ENCODE measurements around the gene AIMP1. TPM values are rescaled to one million over a fixed set of nuclear protein-coding genes. Genes with fewer than 3 reads are reported as not detected.

Gene AIMP1
- polyA plus RNA-seq, 4 donors, result 34.4 to 59.7 (median 37.4) TPM

DNA sequence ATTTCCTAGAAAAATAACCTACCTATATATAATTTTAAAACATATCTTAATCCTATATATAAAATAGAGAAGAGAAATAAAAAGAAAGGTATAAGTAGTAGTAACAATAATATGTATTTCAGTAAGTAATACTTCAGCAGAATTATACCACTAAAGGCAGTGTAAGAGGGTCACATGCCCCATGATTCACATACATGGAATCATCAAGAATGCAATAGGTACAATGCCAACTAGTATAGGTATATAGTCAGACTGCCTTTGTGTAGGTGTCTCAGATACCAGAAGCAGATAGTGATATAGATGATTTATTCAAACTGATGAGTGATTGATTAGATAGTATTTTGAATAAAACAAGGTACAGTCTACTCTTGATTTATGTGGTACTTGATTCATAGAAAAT, 9.4 kb downstream of the AIMP1 start:
- DNase-seq (no peak), FAIRE-seq (no peak)
- no peaks in the 10 kb centered on the region for H3K27me3 ChIP-seq (ENCODE audit: control insufficient read depth in 3 of 3, insufficient read depth in 3 of 3, low read length in 3 of 3)
- H3K27ac ChIP-seq (ENCODE audit: low read depth in 1 of 3, low read length in 2 of 3), result no peak overlapping the region
- no peak overlapping the region for H3K4me3 ChIP-seq (ENCODE audit: low read depth in 1 of 3, low read length in 3 of 3)
- no peaks in the 10 kb centered on the region for H3K4me1 ChIP-seq (ENCODE audit: control insufficient read depth in 3 of 3, insufficient read depth in 2 of 3, low read depth in 1 of 3, low read length in 2 of 3)
- peaks cover 0 to 15% (median 5%) of the 10 kb centered on the region in 3 donors for H3K36me3 ChIP-seq (ENCODE audit: control insufficient read depth in 3 of 3, insufficient read depth in 2 of 3, low read depth in 1 of 3, low read length in 3 of 3)
- no peaks in the 10 kb centered on the region for H3K9me3 ChIP-seq (ENCODE audit: control insufficient read depth in 2 of 2, insufficient read depth in 1 of 2, low read depth in 1 of 2, low read length in 1 of 2)

DNA sequence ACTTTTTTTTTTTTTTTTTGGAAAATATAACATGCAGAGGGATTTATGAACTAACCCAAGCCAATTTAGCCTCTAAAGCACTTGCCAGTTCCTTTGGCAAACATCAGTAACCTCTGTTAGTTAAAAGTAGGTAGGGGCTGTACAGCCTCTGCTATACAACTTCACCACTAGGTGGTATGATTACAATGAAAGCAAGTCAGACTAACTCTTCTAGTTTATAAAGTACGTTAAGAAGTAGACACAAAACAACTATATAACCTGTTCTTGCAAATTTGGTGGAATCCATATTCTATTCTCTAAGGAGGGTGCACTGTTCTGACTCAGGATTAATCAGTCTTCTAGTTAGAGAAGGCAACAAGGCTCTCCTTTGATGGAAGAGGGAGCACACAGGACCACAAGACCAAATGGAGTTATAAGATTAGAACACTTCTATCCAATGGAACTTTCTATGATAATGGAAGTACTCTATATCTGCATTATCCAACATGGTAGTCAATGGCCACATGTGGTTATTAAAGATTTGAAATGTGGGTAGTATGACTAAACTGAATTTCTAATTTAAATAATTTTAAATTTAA, 12.8 kb downstream of the AIMP1 start:
- Histone ChIP-seq H3K36me3 (ENCODE audit: control insufficient read depth in 3 of 3, insufficient read depth in 2 of 3, low read depth in 1 of 3, low read length in 3 of 3) (peaks cover 3 to 9% (median 9%) of the 10 kb centered on the region in 3 donors), H3K4me3 (ENCODE audit: low read depth in 1 of 3, low read length in 3 of 3) (no peak overlapping the region), H3K27ac (ENCODE audit: low read depth in 1 of 3, low read length in 2 of 3) (no peak overlapping the region), H3K9me3 (ENCODE audit: control insufficient read depth in 2 of 2, insufficient read depth in 1 of 2, low read depth in 1 of 2, low read length in 1 of 2) (no peaks in the 10 kb centered on the region), H3K4me1 (ENCODE audit: control insufficient read depth in 3 of 3, insufficient read depth in 2 of 3, low read depth in 1 of 3, low read length in 2 of 3) (no peaks in the 10 kb centered on the region), H3K27me3 (ENCODE audit: control insufficient read depth in 3 of 3, insufficient read depth in 3 of 3, low read length in 3 of 3) (no peaks in the 10 kb centered on the region)
- FAIRE-seq, result no peak
- 29 to 37% (median 36%) methylated on average over 1 of the region's 1 CpG for WGBS, 3 donors
- peak; percentile 44 to 51 for DNase-seq

DNA sequence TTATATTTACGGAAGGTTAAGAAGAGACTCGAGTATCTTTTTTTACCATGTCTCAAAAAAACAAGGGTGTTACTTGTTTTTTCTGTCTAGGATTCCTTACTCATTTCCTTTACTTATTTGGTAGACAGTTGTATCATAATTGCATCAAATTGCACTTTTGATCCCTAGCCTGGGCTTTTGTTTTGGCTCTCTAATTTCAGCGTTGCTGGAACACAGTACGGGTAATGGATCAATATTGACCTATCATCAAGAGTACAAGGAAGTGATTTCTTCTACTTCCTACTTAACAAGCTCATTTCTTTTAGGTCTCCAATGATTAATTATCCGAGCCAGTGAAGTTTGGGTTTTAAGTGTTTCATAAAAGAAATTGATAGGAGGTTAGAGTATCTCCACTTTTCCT, 16.8 kb downstream of the AIMP1 start:
- Histone ChIP-seq H3K36me3 (ENCODE audit: control insufficient read depth in 3 of 3, insufficient read depth in 2 of 3, low read depth in 1 of 3, low read length in 3 of 3) (peaks cover 10 to 16% (median 15%) of the 10 kb centered on the region in 3 donors), H3K9me3 (ENCODE audit: control insufficient read depth in 2 of 2, insufficient read depth in 1 of 2, low read depth in 1 of 2, low read length in 1 of 2) (peaks cover 0 to 2% of the 10 kb centered on the region in 2 donors), H3K4me3 (ENCODE audit: low read depth in 1 of 3, low read length in 3 of 3) (no peak overlapping the region), H3K27me3 (ENCODE audit: control insufficient read depth in 3 of 3, insufficient read depth in 3 of 3, low read length in 3 of 3) (no peaks in the 10 kb centered on the region), H3K27ac (ENCODE audit: low read depth in 1 of 3, low read length in 2 of 3) (no peak overlapping the region), H3K4me1 (ENCODE audit: control insufficient read depth in 3 of 3, insufficient read depth in 2 of 3, low read depth in 1 of 3, low read length in 2 of 3) (no peaks in the 10 kb centered on the region)
- FAIRE-seq (no peak), DNase-seq (peak in 1 of 2 donors; percentile 61)
- WGBS, 3 donors, result 48 to 80% (median 63%) methylated on average over 5 of the region's 5 CpGs

DNA sequence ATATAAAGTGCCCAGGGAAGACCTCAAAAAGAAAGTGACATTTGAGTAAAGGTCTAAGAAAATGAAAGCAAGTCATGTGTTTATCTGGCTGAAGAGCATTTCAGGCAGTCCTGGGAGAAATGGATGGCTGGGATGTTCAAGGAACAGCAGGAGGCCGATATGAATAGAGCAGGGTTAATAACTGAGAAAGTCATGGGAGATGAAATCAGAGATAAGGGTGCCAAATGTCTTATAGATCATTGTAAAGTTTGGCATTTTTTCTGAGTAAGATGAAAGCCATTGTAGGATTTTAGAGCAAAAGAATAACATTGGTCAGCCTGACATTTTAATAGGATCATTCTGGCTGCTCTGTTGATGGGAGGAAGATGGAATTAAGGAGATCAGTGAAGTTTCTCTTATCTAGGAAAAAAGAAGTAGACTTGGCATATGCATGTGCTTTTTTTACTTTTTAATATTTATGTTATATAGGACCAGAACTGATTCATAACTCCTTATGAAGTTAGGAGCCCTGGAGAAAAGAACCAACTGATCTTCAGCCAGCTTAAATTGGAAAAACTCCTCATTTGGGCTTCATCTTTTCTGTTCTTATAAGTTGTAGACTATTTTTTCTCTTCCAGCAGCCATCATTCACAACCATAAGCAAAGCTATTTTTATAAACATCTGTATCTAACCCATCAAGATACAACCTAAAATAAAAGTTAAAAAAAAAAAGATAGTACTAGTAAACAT, 18.6 kb downstream of the AIMP1 start:
- no peak for DNase-seq
- no peak overlapping the region for H3K27ac ChIP-seq (ENCODE audit: low read depth in 1 of 3, low read length in 2 of 3)
- WGBS, 3 donors, result 89 to 100% (median 90%) methylated on average over 1 of the region's 1 CpG
- H3K27me3 ChIP-seq (ENCODE audit: control insufficient read depth in 3 of 3, insufficient read depth in 3 of 3, low read length in 3 of 3), result no peaks in the 10 kb centered on the region
- no peak overlapping the region for H3K4me3 ChIP-seq (ENCODE audit: low read depth in 1 of 3, low read length in 3 of 3)
- peaks cover 0 to 5% of the 10 kb centered on the region in 2 donors for H3K9me3 ChIP-seq (ENCODE audit: control insufficient read depth in 2 of 2, insufficient read depth in 1 of 2, low read depth in 1 of 2, low read length in 1 of 2)
- peak; percentile 82 for FAIRE-seq
- no peaks in the 10 kb centered on the region for H3K4me1 ChIP-seq (ENCODE audit: control insufficient read depth in 3 of 3, insufficient read depth in 2 of 3, low read depth in 1 of 3, low read length in 2 of 3)
- peaks cover 15 to 21% (median 19%) of the 10 kb centered on the region in 3 donors for H3K36me3 ChIP-seq (ENCODE audit: control insufficient read depth in 3 of 3, insufficient read depth in 2 of 3, low read depth in 1 of 3, low read length in 3 of 3)

DNA sequence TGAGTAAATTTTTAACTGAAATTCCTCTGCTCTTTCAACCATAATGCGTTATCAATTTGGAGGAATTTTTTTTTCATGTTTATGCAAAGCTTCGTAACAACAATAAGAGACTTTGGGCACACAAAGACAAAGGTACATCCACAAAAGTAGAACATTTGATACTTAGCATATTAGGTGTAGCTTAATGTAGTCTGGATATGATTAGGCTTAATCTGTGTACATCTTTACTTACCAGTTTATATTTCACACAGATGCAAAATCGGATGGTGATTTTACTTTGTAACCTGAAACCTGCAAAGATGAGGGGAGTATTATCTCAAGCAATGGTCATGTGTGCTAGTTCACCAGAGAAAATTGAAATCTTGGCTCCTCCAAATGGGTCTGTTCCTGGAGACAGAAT, 20.3 kb downstream of the AIMP1 start:
- FAIRE-seq, result no peak
- no peak for DNase-seq
- Histone ChIP-seq H3K36me3 (ENCODE audit: control insufficient read depth in 3 of 3, insufficient read depth in 2 of 3, low read depth in 1 of 3, low read length in 3 of 3) (peaks cover 15 to 19% (median 19%) of the 10 kb centered on the region in 3 donors), H3K27ac (ENCODE audit: low read depth in 1 of 3, low read length in 2 of 3) (no peak overlapping the region), H3K4me1 (ENCODE audit: control insufficient read depth in 3 of 3, insufficient read depth in 2 of 3, low read depth in 1 of 3, low read length in 2 of 3) (no peaks in the 10 kb centered on the region), H3K4me3 (ENCODE audit: low read depth in 1 of 3, low read length in 3 of 3) (no peak overlapping the region), H3K9me3 (ENCODE audit: control insufficient read depth in 2 of 2, insufficient read depth in 1 of 2, low read depth in 1 of 2, low read length in 1 of 2) (peaks cover 0 to 5% of the 10 kb centered on the region in 2 donors), H3K27me3 (ENCODE audit: control insufficient read depth in 3 of 3, insufficient read depth in 3 of 3, low read length in 3 of 3) (no peaks in the 10 kb centered on the region)
- WGBS, 3 donors, result 96 to 99% (median 97%) methylated on average over 3 of the region's 3 CpGs

DNA sequence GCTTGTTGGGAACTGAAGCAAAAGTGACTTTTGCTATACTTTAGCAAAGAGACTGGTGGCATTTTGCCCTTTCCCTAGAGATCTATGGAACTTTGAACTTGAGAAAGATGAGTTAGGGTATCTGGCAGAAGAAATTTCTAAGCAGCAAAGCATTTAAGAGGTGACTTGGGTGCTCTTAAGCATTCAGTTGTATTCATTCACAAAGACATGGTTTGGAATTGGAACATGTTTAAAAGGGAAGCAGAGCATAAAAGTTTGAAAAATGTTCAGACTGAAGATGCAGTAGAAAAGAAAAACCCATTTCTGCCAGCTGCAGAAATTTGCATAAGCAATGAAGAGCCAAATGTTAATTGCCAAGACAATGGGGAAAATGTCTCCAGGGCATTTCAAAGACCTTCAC, 21.6 kb downstream of the AIMP1 start:
- Histone ChIP-seq H3K36me3 (ENCODE audit: control insufficient read depth in 3 of 3, insufficient read depth in 2 of 3, low read depth in 1 of 3, low read length in 3 of 3) (peaks cover 15 to 20% (median 18%) of the 10 kb centered on the region in 3 donors), H3K27me3 (ENCODE audit: control insufficient read depth in 3 of 3, insufficient read depth in 3 of 3, low read length in 3 of 3) (no peaks in the 10 kb centered on the region), H3K4me1 (ENCODE audit: control insufficient read depth in 3 of 3, insufficient read depth in 2 of 3, low read depth in 1 of 3, low read length in 2 of 3) (no peaks in the 10 kb centered on the region), H3K27ac (ENCODE audit: low read depth in 1 of 3, low read length in 2 of 3) (no peak overlapping the region), H3K4me3 (ENCODE audit: low read depth in 1 of 3, low read length in 3 of 3) (no peak overlapping the region), H3K9me3 (ENCODE audit: control insufficient read depth in 2 of 2, insufficient read depth in 1 of 2, low read depth in 1 of 2, low read length in 1 of 2) (peaks cover 0 to 5% of the 10 kb centered on the region in 2 donors)
- FAIRE-seq (no peak), DNase-seq (no peak)

DNA sequence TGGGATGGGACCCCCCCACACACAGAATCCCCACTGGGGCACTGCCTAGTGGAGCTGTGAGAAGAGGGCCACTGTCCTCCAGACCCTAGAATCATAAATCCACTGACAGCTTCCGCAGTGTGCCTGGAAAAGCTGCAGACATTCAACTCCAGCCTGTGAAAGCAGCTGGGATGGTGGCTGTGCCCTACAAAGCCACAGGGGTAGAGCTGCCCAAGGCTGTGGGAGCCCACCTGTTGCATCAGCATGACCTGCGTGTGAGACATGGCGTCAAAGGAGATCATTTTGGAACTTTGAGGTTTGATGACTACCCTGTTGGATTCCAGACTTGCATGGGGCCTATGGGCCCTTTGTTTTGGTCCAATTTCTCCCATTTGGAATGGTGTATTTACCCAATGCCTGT, 22.3 kb downstream of the AIMP1 start:
- DNase-seq, result no peak
- peaks cover 0 to 5% of the 10 kb centered on the region in 2 donors for H3K9me3 ChIP-seq (ENCODE audit: control insufficient read depth in 2 of 2, insufficient read depth in 1 of 2, low read depth in 1 of 2, low read length in 1 of 2)
- WGBS, 3 donors, result 95 to 99% (median 99%) methylated on average over 3 of the region's 3 CpGs
- no peaks in the 10 kb centered on the region for H3K27me3 ChIP-seq (ENCODE audit: control insufficient read depth in 3 of 3, insufficient read depth in 3 of 3, low read length in 3 of 3)
- H3K27ac ChIP-seq (ENCODE audit: low read depth in 1 of 3, low read length in 2 of 3), result no peak overlapping the region
- H3K4me3 ChIP-seq (ENCODE audit: low read depth in 1 of 3, low read length in 3 of 3), result no peak overlapping the region
- H3K4me1 ChIP-seq (ENCODE audit: control insufficient read depth in 3 of 3, insufficient read depth in 2 of 3, low read depth in 1 of 3, low read length in 2 of 3), result no peaks in the 10 kb centered on the region
- no peak for FAIRE-seq
- H3K36me3 ChIP-seq (ENCODE audit: control insufficient read depth in 3 of 3, insufficient read depth in 2 of 3, low read depth in 1 of 3, low read length in 3 of 3), result peaks cover 13 to 21% (median 18%) of the 10 kb centered on the region in 3 donors

DNA sequence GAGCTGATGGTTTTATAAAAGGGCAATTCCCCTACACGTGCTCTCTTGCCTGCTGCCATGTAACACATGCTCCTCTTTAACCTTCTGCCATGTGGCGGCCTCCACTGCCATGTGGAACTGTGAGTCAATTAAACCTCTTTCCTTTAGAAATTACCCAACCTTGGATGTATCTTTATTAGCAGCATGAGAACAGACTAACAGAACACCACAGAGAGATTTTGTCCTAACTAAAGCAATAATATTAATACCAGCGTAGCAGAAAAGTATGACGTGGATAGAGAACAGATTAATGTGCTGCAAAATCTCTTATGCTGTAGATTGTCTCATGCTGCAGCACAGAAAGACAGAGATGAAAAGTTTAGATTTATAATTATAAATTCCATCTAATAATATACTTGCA, 23.1 kb downstream of the AIMP1 start:
- Histone ChIP-seq H3K27ac (ENCODE audit: low read depth in 1 of 3, low read length in 2 of 3) (no peak overlapping the region), H3K9me3 (ENCODE audit: control insufficient read depth in 2 of 2, insufficient read depth in 1 of 2, low read depth in 1 of 2, low read length in 1 of 2) (peaks cover 0 to 5% of the 10 kb centered on the region in 2 donors), H3K36me3 (ENCODE audit: control insufficient read depth in 3 of 3, insufficient read depth in 2 of 3, low read depth in 1 of 3, low read length in 3 of 3) (peaks cover 13 to 21% (median 18%) of the 10 kb centered on the region in 3 donors), H3K4me1 (ENCODE audit: control insufficient read depth in 3 of 3, insufficient read depth in 2 of 3, low read depth in 1 of 3, low read length in 2 of 3) (no peaks in the 10 kb centered on the region), H3K4me3 (ENCODE audit: low read depth in 1 of 3, low read length in 3 of 3) (no peak overlapping the region), H3K27me3 (ENCODE audit: control insufficient read depth in 3 of 3, insufficient read depth in 3 of 3, low read length in 3 of 3) (no peaks in the 10 kb centered on the region)
- WGBS, 3 donors, result 94 to 98% (median 98%) methylated on average over 4 of the region's 4 CpGs
- DNase-seq (no peak), FAIRE-seq (no peak)

All from small intestine (tissue), 7 donors.